ENCODE measurements around the gene DNPEP.

The DNPEP gene

GRCh38 chr2:219344751-219345430 is 42.8 kb downstream of the DNPEP start:
- H3K4me3 ChIP-seq (ENCODE audit: low read depth, low read length): no peak overlapping the region
- TF ChIP-seq, protein P1, sequence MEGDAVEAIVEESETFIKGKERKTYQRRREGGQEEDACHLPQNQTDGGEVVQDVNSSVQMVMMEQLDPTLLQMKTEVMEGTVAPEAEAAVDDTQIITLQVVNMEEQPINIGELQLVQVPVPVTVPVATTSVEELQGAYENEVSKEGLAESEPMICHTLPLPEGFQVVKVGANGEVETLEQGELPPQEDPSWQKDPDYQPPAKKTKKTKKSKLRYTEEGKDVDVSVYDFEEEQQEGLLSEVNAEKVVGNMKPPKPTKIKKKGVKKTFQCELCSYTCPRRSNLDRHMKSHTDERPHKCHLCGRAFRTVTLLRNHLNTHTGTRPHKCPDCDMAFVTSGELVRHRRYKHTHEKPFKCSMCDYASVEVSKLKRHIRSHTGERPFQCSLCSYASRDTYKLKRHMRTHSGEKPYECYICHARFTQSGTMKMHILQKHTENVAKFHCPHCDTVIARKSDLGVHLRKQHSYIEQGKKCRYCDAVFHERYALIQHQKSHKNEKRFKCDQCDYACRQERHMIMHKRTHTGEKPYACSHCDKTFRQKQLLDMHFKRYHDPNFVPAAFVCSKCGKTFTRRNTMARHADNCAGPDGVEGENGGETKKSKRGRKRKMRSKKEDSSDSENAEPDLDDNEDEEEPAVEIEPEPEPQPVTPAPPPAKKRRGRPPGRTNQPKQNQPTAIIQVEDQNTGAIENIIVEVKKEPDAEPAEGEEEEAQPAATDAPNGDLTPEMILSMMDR (IDR thresholded peaks at IDR 0.05; ENCODE audit: low read depth, low read length): no peak

GRCh38 chr2:219335373-219335786 is 52.3 kb downstream of the DNPEP start:
- H3K4me3 ChIP-seq (ENCODE audit: low read depth, low read length): no peak overlapping the region
- TF ChIP-seq, protein P1 (IDR thresholded peaks at IDR 0.05; ENCODE audit: low read depth, low read length): no peak

DNA sequence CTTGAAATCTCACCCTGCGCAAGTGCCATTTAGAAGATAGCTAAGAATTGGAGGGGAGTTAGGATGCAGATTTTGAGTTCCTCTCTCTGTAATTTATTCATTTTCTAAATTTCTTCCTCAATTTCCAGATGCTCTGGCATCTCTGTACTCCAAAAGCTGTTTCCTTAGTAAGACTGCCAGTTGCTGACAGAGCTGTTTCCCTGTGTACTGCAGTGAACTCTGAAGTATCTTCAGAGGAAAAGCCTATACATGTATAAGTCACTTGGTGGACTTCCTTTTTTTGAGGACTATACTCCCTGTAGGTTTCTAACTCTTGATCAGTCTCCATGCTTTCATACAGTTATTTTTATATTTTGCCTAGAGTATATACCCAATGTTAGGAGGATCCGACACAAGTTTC is 53.6 kb downstream of the DNPEP start:
- TF ChIP-seq, protein P1 (IDR thresholded peaks at IDR 0.05; ENCODE audit: low read depth, low read length): no peak
- H3K4me3 ChIP-seq (ENCODE audit: low read depth, low read length): no peak overlapping the region

GRCh38 chr2:219332542-219332941 is 55.2 kb downstream of the DNPEP start, which contains the start of gene RESP18:
RESP18 (minus strand) TSS chr2:219332744.
- no peak within 1 kb of the TSS for H3K4me3 ChIP-seq (ENCODE audit: low read depth, low read length)
- TF ChIP-seq, protein P1 (IDR thresholded peaks at IDR 0.05; ENCODE audit: low read depth, low read length): no peak

GRCh38 chr2:219331560-219332213 is 56.0 kb downstream of the DNPEP start:
- H3K4me3 ChIP-seq (ENCODE audit: low read depth, low read length): no peak overlapping the region
- TF ChIP-seq, protein P1 (IDR thresholded peaks at IDR 0.05; ENCODE audit: low read depth, low read length): no peak

DNA sequence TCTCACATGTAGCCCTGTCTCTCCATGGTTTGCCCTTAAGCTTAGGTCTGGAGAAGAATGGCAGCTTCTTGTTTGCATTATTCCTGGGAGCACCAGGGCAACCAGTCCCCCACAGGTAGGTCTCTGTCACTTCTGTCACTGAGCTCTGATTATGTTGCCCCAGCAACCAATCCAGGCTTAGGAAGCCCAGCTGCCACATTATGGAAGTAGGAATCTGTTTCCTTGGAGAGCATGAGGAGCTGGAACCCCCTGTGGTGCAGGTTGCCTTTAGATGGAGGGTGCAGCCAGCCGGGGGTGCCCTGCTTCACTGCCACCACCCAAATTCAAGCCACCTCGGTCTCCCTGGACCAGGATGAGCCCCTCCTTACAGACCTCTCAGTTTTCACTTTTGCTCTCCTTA is 60.0 kb downstream of the DNPEP start:
- no peak overlapping the region for H3K4me3 ChIP-seq (ENCODE audit: low read depth, low read length)
- TF ChIP-seq, protein P1 (IDR thresholded peaks at IDR 0.05; ENCODE audit: low read depth, low read length): no peak

DNA sequence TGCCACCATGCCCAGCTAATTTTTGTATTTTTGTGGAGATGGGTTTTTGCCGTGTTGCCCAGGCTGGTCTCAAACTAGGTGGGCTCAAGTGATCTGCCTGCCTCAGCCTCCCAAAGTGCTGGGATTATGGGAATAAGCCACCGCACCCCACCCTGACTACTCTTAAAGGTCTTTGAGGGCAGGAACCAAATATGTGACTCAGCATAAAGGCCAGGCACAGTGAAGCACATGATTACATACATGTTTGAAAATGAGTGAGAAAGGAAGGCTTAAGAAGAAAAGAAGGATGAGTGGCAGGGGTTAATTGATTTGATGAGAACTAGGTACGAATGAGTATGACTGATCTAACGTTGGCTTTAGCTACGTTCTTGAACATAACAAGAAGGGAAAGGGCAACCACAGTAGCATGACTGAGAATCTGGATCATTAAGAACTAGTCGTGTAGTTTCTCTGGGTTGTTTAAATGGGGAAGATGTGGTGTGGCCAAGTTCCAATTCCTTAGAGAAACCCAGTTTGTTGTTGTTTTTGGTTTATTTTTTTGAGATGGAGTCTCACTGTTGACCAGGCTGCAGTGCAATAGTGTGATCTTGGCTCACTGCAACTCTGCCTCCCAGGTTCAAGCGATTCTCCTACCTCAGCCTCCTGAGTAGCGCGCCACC is 61.9 kb downstream of the DNPEP start:
- no peak overlapping the region for H3K4me3 ChIP-seq (ENCODE audit: low read depth, low read length)
- TF ChIP-seq, protein P1 (IDR thresholded peaks at IDR 0.05; ENCODE audit: low read depth, low read length): no peak

All from WI38 (cell line).